Astrocyte of the cerebellum (primary cell): Measurements from ENCODE around the gene MOB2.
"Not testable (repeated sequence)": the region's sequence is repeated elsewhere in the genome, so short reads cannot be mapped to it uniquely, and the experiment has no call there.

Experiments used
- DNase-seq: peaks from one replicate; pipeline ENCODE4 v3.0.0-alpha.2; 2011; ENCODE audit warnings: low read depth
- H3K4me3 ChIP-seq: 2 replicates; pipeline ENCODE4 v1.5.1; 2011; ENCODE audit warnings: mild to moderate bottlenecking, low read depth, low read length, moderate library complexity
- in situ Hi-C: cut with HindIII; loops from 2 replicates; pipeline ENCODE4 v1.10.0; 2017; ENCODE audit warnings: low sequenced_read_pairs
- TF ChIP-seq, protein P1 (sequence below): IDR thresholded peaks from 2 replicates; pipeline ENCODE4 v1.5.1; 2012; ENCODE audit warnings: low read length, low read depth, moderate library complexity, mild to moderate bottlenecking; ENCODE audit errors: missing control alignments

Gene MOB2

DNA sequence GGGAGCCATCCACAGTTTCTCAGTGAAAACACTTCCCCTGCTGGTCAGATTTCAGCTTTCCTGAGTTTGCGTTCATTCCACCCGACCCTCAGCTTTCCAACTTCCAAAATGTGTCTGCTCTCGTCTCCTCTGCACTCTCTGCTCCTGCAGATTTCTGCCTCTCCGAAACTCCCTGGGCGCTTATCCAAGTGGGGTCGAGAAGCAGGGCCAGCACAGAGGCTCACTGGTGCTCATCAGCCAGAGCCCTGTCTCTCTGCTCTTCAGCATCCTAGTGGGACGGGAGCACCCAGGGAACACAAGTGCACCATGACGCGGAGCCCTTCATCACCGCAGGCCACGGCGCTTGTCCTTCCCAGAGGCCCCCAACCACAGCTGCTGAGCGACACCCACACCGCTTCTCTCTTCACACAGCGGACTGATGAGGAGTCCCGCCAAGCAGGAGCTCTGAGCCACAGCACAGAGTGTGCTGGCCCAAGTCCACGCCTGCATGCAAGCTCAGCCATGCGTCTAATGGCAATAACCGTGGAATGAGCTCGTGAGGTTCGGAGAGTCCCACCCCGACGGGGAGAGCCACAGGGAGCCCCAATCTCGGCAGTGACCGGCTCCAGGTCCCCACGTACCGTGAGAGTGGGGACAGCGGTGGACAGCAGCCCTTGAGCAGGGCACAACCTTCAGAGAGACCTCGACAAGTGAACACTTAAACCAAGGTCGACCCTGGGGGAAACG lies 27.9 kb upstream of the MOB2 start:
- peak; percentile 32 for DNase-seq
- in situ Hi-C loops: no loop called here
- TF ChIP-seq, protein P1, sequence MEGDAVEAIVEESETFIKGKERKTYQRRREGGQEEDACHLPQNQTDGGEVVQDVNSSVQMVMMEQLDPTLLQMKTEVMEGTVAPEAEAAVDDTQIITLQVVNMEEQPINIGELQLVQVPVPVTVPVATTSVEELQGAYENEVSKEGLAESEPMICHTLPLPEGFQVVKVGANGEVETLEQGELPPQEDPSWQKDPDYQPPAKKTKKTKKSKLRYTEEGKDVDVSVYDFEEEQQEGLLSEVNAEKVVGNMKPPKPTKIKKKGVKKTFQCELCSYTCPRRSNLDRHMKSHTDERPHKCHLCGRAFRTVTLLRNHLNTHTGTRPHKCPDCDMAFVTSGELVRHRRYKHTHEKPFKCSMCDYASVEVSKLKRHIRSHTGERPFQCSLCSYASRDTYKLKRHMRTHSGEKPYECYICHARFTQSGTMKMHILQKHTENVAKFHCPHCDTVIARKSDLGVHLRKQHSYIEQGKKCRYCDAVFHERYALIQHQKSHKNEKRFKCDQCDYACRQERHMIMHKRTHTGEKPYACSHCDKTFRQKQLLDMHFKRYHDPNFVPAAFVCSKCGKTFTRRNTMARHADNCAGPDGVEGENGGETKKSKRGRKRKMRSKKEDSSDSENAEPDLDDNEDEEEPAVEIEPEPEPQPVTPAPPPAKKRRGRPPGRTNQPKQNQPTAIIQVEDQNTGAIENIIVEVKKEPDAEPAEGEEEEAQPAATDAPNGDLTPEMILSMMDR: peak; percentile 22
- no peak overlapping the region for H3K4me3 ChIP-seq

DNA sequence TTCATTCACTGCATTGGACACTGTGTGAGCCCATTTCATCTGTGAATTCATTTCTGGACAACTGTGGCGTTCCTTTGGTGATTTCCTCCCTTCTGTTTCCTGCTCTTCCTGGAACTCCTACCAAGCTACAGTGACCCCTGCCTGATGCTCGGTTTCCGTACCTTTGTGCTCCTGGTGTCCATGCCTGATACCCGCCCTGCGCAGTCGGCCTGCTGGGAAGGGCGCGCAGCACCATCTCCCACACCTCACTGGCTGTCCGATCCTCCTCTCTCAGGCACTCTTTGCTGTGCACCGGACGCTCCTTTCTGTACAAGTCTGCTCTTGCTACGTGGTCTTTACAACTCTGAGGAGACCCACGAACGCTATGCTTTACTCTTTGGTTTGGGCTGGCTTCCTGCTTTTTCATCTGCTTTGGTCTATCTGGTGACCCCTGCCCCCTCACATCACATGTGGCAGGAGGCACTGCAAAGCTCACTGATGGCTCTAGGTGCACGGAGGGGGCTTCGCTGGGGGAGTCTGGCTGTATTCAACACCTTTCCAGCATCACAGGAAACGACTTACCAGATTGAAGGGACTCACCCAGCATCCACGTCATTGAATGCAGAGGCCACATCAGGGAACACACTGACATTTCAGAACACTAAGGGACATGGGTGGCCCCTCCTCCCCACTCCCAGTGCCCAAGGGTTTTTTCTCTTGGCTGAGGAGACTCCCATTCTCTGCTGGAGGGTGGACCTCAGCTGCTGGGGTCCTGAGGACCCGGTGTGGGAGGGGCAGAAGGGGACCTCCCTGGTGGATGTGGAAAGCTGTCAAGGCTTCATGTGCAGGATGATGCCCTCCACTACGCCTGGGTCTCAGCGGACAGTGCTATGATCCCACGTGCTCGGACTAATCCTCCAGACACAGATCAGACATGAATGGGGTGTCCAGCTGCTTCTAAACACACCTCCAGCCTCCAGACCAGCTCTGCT lies 27.0 kb upstream of the MOB2 start:
- no peak overlapping the region for H3K4me3 ChIP-seq
- in situ Hi-C loops: no loop called here
- DNase-seq: no peak
- TF ChIP-seq, protein P1: no peak

DNA sequence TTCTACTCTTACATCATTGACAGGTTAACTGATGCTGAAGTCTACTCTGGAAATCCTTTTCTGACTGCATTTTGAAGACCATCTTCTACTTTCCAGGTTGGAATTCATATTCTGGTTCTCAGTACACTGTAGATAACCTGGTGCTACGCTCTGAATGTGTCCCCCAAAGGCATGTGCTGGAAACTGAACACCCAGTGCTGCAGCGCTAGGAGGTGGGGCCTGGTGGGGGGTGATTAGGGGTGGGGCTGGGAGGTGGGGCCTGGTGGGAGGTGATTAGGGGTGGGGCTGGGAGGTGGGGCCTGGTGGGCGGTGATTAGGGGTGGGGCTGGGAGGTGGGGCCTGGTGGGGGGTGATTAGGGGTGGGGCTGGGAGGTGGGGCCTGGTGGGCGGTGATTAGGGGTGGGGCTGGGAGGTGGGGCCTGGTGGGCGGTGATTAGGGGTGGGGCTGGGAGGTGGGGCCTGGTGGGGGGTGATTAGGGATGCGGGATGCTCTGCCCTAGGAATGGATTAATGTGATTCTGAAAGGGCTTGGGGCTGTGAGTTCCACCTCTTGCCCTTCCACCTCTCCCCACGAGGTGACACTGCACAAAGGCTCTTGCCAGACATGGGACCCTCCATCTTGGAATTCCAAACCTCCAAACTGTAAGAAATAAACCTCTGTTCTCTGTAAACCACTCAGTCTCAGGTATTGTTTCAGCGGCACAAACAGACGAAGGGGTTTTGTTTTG lies 26.1 kb upstream of the MOB2 start:
- H3K4me3 ChIP-seq, in situ Hi-C loops, DNase-seq: not testable (repeated sequence)

DNA sequence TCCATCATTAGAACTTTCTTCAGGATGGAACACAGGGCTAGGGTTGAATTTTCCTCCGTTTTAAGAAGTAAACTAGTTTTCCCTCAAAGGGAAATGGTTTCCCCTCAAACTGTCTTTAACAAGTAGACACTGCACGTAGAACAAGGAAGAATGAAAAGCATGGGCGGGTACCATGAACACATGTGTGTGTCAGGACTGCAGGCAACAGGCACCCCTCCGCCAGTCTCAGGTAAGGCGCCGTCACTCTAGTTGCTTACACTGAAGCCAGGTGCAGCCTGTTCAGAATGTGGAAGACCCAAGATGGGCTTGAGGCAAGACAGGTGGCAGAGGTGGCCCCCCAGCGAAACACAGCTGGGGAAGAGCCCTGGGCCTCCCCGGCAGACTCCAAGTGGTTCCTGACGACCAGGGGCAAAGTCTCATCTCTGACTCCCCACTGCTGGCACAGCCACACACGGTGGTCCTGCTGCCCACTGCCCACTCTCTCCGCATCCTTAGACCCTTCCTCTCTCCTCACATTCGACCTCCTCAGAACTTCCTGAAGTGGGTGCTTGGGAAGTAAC lies 25.4 kb upstream of the MOB2 start:
- in situ Hi-C loops: no loop called here
- TF ChIP-seq, protein P1: no peak
- no peak overlapping the region for H3K4me3 ChIP-seq
- no peak for DNase-seq

DNA sequence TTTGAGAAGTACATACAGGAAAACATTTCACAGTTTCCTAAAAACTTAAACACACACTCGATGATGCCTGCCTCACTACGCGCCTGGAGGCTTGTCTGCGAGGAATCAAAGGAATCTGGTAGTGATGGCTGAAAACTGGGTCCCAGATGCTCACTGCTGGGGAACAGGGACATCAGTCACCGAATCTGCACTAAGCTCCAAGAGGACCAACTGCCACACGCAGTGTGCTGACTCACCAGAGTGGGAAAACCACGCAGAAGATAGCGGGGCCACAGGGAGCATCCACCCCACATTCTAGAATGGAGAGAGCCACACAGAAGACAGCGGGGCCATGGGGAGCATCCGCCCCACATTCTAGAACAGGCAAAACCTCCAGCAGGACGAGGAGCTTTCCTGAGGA lies 24.3 kb upstream of the MOB2 start:
- H3K4me3 ChIP-seq: no peak overlapping the region
- TF ChIP-seq, protein P1: no peak
- no peak for DNase-seq

DNA sequence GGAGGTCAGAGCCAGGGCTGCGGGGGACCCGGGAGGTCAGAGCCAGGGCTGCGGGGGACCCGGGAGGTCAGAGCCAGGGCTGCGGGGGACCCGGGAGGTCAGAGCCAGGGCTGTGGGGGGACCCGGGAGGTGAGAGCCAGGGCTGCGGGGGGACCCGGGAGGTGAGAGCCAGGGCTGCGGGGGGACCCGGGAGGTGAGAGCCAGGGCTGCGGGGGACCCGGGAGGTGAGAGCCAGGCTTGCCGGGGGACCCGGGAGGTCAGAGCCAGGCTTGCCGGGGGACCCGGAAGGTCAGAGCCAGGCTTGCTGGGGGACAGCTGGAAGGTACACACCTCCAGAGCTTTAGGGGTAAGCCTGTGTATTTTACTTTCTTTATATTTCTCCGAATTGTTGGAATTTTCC lies 23.8 kb upstream of the MOB2 start:
- in situ Hi-C loops, DNase-seq: not testable (repeated sequence)

More for the DNA sequence above, 24.3 kb upstream of the MOB2 start:
- in situ Hi-C loops: no loop called here

DNA sequence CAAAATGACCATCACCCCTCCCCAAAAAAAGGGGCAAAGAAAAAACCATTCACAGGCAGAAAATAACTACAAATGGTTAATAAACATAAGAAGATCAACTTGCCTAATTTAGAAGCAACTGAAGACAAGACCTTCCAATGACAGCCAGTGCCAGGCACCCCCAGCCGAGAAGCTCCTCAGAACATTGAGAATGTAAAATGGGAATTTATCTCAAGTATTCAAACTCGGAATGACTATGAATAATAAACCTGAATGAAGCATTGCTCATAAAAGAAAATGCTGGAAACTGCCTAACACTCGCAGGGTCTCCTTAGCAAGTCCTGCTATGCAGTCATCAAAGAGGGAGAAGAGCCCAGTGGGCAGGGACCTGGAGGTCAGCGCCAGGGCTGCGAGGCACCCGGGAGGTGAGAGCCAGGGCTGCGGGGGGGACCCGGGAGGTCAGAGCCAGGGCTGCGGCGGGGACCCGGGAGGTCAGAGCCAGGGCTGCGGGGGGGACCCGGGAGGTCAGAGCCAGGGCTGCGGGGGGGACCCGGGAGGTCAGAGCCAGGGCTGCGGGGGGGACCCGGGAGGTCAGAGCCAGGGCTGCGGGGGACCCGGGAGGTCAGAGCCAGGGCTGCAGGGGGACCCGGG lies 23.2 kb upstream of the MOB2 start:
- TF ChIP-seq, protein P1: no peak
- in situ Hi-C loops: no loop called here
- no peak overlapping the region for H3K4me3 ChIP-seq
- DNase-seq: no peak

More for the DNA sequence above, 23.8 kb upstream of the MOB2 start:
- H3K4me3 ChIP-seq: not testable (repeated sequence)
